C1 segment of cervical spinal cord (tissue), 14 donors: ENCODE measurements around the gene CCDC85C.

Source experiments
- DNase-seq, 14 donors: peaks; one replicate each; lab custom pipeline; 2025; lab: John Stamatoyannopoulos, UW

The CCDC85C gene

DNA sequence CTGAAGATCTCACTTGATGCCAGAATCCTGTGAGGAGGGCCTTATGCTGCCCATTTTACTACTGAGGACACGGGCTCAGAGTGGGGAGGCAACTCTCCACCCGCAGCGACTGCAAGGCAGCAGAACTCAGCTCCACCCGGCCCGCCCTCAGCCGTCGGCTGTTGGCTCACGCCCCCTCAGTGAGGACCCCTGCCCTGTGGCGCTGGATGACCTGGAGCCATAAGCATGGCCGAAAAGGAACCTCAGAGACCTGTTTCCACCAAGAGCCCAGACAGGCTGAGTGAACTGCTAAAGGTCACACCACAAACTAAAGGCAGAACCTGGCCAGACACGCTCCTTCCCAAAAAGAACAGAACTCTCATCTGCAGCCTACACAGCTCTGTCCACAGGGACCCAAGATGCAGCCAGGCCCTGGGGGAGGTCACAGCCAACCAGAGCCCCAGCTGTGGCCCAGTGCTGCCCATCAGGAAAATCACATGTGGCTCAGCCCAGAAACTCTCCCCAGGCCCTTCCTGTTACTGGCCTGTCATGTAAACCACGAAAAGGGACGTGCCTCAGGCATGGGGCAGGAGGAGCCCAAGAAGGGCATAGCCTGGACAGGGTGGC, 90.0 kb downstream of the CCDC85C start:
- DNase-seq: no peak

DNA sequence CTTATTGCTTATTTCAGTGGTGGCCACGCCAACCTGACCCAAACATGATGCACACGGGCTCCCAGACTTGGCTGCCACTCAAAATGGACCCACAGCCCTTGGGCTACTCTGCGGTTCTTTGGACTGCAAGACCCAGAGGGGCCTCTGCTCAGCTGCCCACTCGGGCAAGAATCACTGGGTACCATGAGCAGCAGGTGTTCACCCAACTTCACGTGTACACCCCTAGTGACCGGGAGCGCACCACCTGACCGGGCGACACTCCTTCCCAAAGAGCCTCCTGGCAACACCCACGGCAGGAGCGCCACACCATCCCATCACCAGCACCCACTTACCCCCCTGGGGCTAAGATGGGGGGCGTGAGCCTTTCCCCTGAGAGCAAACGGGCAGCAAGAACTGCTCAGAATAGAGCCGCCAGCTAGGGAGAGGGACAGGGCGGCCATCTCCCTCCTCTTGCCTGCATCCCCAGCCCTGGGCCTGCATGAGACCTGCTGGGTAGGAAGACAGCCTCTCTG, 90.8 kb downstream of the CCDC85C start:
- DNase-seq: no peak

DNA sequence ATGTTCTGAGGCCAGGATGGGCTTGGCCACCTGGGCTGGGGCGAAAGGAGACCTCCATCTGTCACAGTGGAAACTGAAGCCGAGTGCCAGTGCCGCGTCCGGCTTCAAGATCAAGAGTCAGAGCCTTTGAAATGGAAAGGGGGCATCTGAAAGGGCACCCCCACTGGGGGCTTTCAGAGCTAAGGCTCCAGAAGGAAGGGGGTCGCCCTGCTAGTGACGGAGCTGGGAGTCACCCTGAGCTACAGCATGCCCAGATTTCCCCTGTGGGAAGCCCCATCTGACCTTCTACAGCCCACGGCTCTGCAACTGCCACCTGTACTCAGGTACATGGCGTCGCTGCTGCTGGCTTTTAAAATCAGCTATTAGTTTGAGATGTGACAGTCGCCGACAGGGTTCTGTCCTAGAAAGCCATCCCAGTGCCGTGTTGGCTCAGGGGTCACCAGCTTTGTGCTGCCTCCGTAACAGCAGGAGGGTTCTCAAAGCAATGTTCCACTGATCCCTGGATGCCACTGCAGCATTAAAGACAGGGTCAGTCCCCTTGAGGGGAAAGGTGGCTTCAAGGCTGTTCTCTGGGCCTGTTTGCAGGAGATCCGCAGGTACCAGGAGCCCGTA, 91.3 kb downstream of the CCDC85C start:
- no peak for DNase-seq

DNA sequence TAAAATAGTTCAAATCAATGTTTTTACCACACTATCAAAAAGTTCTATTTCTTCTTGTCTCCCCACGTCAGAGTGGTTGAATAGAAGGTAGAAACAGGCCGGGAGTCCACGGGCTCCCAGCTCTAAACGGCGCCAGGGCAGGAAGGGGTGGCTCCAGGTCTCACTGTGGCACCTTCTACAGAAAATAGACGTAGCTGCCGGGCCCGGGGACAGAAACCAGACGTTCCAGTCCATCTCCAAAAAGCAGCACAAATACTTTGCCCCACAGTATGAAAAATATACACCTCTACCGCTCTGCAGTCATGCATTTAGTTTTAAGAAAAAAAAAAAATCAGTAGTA, 91.9 kb downstream of the CCDC85C start:
- DNase-seq: no peak

DNA sequence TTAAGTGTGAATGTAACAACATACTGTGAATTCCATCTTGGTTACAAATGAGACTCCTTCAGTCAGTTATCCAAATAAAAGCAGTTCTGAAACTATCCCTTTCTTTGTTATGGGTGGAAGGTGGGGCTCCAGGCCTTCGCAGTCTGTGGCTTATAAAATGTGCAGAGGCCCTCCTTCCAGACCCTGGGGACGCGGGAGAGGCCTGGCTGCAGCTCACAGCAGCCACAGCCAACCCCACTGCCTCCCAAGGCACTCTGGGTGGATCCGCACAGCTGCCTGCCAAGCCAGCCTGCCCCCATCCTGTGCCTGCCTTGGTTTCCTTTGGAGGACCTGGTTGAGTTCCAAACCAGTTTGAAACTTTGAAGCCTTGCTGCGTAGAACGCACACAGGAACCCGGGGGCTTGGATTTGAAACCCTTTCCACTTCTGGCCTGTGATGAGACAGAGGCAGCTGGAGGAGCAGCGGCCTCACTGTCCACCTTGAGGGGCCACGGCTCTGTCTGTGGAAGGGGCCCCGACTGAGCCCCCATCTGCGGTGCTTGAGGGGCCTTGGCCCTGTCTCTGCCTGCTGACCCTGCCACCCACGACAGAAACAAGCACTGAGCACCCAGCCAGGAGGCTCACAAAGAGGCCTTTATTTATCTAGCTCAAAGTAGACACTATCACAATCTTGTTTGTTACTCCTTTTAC, 92.4 kb downstream of the CCDC85C start:
- peak in 6 of 14 donors; percentile 19 to 53 (median 32) for DNase-seq

DNA sequence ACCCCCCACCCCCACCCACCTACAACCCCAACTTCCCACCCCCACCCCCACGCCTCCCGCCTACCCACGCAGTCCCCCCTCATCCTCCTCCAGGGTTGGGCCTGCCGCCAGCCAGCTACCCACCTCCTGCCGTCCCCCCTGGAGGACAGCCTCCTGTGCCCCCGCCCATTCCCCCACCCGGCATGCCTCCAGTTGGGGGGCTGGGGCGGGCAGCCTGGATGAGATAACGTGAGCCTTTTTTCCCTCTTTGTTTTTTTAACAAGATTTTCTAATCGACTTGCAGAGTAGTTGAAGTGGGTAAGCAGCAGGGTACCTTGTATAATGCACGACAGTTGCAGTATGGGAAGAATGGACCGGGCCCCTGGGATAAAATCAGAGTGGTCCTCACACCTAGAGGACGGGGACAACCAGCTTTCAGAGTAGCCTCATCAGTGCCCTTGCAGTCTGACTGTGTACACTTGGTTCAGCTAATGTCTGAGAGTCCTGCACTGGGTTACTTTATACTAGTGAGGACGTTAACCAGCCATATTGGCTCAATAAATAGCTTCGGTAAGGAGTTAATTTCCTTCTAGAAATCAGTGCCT, 93.4 kb downstream of the CCDC85C start:
- DNase-seq: no peak

DNA sequence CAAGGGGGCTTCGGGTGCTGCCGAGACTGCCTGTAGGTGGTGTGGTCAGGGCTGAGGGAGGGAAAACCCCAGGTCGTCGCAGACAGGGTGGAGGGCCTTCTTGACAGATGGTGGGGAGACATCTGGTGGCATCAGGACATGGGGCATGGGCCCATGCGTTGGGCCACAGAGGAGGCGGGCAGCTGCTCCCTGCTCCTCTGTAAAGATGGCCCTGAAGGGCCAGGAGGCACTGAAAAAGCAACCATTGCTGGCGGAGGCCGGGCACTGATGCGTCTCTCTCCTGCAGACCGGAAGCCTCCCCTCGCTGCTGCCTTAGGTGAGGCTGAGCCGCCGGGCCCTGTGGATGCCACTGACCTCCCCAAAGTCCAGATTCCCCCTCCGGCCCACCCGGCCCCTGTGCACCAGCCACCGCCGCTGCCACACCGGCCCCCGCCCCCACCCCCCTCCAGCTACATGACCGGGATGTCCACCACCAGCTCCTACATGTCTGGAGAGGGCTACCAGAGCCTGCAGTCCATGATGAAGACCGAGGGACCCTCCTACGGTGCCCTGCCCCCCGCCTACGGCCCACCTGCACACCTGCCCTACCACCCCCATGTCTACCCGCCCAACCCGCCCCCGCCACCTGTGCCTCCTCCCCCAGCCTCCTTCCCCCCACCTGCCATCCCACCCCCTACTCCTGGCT, 94.0 kb downstream of the CCDC85C start:
- no peak for DNase-seq

DNA sequence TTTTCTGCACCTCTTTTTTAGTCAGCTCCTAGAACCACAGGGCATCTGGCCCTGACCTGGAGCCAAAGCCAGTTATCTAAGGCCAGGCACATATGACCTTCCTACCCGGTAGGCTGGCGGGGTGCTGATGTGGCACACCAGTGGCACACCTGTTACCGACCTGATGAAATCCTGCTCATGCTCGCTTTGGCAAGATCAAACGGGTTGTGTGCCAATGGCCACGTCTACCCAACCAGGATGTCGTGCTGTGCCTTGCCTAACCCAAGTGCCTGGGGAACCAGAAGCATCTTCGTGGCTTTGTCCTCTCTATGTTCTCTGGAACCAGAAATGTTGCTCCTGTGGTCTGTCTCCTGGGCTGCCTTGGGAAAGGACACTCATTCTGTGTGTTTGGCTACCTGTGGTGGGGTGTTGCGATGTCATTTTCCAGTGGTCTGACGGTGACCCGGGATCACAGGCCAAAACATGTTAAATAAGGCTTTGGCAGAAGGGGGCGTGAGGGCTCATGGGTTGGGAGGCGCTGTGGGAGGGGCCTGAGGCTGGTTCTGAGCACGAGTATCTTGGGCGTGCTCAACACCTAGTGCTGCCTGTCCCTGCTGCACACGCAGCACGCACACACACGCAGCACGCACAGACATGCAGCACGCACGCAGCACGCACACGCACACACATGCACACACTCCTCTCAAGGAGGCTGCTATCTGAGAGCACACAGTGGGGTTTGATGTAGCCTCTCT, 94.9 kb downstream of the CCDC85C start:
- no peak for DNase-seq

DNA sequence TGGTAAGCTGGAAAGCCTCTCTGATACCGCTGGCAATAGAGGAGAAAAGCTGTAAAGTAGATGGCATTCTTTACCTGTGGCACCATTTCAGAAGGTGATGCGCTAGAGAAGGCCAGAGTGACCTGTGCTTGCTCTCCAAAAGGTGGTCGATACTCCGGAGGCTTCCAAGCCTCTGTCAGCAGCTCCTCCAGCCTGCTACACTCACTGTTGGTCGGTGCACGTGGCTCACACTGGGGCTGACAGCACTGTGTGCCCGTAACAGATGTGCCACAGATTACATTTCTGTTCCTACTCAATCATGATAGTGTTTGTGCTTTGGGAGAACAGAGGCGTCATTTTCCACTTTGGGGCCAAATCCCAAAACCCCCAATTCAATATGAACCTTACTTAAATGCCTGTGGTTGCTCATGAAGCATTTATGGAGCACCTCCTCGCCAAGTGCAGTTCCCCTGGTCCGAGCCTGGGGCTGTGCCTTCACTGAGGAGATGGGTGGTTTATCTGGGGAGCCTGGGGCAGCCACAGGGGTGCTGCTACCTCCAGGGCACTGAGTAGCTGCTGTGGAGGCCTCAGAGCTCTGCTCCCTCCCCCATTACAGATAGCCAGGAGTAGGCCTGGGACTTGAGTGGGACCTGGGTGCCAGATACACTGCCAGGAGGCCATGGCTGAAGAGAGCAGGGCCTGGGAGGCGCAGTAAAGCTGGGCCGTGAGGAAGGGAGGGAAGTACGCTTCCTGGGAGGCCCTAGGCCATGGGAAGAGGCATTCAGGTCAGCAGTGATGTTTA, 96.0 kb downstream of the CCDC85C start:
- DNase-seq: no peak

DNA sequence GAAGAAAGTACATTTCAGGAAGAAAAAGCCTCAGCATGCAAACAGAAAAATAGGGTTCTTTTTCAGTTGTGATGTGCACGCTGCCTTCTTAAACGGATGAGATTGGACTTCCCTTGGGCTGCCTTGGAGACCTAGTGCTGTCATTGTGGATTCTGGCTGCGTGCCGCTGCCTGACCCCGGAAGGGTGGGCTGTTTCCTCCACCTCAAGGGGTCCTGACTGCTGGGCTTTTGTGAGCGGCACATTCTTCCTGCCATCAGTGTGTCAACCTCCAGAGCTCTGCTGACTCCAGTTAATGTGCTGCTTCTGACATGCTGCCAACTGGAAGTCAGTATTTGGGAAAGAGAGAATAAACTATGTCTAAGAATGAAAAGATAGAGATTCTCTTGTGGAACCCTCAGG, 97.7 kb downstream of the CCDC85C start:
- no peak for DNase-seq

DNA sequence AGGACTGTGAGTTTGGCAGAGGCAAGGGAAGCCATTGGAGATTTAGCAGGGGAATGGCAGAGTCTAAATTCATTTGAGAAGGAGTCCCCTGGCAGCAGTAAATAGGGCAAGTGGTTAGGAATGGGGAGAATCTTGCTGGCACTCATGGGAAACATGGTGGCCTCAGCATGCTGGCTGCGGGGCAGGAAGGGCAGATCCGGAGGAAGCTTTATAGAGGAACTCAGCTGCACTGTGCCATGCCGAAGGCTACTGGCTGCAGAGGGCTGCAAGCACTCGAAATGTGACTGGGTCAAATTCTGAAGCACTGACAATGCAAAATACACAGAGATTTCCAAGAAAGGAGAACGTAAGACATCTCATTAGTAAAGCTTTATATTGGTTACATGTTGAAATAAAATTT, 98.9 kb downstream of the CCDC85C start:
- no peak for DNase-seq

DNA sequence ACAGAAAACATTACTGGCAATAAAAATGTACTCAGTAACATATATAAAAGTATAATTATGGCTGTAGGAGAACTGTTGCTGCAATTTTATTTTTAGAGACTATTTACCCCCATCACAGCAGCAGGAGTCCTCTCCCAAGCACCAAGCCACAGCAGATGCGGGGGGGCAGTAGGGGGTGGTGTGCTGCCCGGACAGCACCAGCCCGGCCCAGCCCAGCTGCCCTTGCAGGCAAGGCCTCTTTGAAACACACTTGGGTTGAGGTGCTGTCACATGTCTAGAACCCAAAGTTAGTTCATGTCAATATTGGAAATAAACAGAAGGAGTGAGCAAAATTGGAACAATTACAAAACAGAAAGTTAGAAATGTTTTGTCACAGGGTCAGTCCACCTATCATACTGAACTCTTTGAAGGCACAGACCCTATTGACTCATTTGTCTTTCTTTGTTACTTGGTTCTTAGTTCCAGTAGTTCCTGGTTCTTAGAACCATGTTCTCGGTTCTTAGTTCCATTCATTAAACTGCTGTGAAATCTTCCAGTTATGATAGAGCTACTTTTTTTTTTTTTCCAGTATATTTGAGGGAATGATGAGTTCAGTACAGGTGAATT, 100.1 kb downstream of the CCDC85C start:
- no peak for DNase-seq

DNA sequence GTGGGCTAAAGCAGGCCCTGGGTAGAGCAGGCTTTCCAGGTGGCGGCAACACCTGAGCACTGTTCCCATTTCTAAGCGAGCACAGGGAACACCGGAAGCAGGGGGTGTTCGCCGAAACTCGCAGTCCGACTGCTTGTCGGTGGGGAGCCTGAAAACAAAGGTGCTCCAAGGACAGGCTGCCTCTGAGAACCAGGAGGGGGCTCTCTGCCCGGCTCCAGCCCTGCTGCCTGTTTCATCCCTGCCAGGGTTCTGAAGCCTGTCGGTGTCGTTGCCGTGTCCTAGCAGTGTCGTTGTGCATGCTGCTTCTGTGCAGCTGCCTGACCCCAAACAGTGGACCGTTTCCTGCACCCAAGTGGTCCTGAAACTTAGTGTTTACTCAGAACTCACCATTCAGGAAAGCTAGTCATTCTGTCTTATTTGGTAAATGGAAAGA, 101.0 kb downstream of the CCDC85C start:
- no peak for DNase-seq

DNA sequence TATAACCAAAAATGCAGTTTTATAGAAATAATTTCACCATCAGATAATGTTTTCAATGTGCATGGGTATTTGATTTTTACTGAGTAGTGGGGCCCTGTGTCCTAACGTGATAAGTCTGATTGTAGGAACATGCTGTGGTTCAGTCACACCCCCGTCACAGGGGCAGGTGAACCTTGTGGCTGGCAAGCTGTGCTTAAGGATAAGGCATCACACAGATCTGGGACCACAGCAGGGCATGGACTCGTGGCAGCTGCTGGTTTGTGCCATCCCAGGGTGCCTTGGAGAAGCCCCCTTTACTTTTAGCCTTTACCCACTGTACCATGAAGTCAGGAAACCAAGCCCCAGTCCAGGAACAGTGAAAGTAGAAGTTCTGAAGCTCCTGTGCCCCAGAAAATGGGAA, 106.1 kb downstream of the CCDC85C start:
- no peak for DNase-seq

DNA sequence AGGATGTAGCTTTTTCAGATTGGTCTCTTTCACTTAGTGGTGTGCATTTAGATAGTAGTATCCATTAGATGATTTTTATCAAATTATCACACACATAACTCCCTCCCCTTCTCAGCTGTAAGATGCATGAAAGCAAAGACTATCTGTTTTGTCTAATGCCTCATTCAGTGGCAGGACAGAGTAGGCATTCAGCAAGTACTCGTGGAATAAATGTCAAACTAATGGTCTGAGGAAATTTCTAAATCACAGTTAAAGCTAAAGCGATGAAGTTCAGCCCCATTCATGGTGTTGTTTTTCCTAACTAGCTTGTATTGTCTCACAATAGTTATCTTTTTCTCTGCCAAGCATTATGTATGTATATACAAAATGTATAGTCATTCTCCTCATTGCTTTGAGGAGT, 106.7 kb downstream of the CCDC85C start:
- DNase-seq: no peak

DNA sequence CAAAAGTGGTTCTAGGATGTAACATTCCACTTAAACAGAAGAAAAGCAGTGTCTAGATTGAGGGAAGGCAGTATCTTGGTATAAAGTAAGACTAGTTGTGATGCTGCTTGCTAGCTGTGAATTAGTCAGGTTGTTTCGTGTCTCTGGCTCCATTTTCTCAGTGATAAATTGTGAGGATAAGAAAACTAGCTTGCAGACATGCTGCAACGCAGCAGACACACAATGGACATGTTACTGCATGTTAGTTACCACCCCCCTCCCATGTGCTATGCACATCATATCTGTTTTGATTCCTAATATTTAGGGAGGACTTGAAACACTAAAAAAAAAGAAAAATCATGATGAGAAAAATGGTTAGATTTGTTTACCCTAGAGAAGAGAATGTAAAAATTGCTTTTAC, 119.9 kb downstream of the CCDC85C start:
- DNase-seq: no peak

DNA sequence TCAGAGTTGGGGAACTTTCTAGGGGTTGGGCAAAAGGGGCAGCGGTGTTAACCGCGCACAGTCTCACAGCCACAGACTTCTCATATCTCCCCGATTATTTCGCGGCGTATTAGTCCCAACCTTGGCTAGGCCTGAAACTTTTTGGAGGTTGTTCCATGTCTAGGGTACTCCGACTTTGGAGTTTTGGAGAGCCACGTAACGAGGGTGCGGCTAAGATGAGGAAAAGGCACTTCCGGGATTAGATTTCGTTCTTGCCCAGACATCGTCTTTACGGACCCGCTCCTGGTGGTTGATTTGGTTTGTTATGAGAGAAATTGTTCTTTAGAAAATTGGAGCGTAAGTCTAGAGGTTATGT, 122.3 kb downstream of the CCDC85C start:
- no peak for DNase-seq

DNA sequence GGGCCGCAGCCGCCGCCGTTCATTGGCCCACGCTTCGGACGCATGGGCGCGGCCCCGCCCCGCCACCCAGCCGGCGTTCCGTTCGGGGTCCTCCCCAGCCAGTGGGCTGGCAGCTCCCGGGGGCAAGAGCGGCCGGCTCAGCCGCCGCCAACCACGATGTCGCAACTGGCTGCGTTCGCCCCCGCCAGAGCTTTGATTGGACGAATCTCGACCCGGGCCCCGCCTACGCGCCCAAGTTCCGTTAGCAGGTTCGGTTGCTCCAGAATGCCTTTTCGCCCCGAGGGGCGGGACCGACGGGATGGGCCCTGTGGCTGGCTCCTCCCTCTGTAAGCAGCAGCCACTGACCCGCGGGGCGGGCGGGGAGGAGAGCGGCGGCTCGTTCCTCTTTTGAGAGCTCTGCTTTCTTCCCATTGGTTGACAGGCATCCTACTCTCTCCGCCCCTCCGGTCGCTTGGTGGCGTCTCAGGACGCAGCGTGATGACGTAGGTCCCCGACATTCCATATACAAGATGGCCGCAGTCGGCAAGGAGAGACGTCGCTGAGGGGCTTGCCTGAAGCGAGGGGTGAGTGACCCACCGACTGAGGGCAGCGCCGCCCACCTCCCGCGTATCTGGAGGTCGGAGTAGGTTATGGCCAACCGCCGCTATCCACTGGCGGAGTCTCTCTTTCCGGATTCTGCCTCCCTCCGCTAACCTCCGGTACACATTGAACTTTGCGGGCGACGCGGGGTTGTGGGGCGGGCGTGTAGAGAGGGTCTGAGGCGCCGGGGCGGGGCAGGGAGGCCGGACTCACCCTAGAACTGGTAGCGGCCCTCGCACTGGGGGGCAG, 122.9 kb downstream of the CCDC85C start, which contains the start of gene CCNK:
Gene CCNK, plus strand, starts transcription at position 493 of the 828 bp plus-strand sequence. CDS start 11,269 bp downstream, outside the sequence.
- DNase-seq: peak; percentile 97 to 100 (median 100)
